Right lobe of liver (tissue), 4 donors: ENCODE data around the gene ASF1B.

ENCODE experiments used
- CTCF ChIP-seq, 4 donors: fragments of 200-600 bp in 3 of 4; fragments of 450-650 bp in 1 of 4; IDR thresholded peaks; one replicate each; pipeline versions ENCODE4 v1.5.1 to v1.8.0; 2016 to 2022; ENCODE audit warnings: antibody characterized with exemption in 4 of 4, mild to moderate bottlenecking in 2 of 4
- POLR2A ChIP-seq: fragments of 450-650 bp; IDR thresholded peaks from one replicate; pipeline ENCODE4 v1.6.1; 2017; ENCODE audit warnings: antibody characterized with exemption, mild to moderate bottlenecking
- donor health status: DM: no; HTN: no; CAD: no.
- donor health status: DM: no; HTN: no; CAD: no.
- donor health status: DM: no; HTN: yes; CAD: no.

- TF ChIP-seq CTCF (IDR thresholded peaks at IDR 0.05): no peak
- no peak for TF ChIP-seq POLR2A
Measured at GRCh38 chr19:14148751-14149410, 12.5 kb upstream of the ASF1B start.
